H1 (cell line): ENCODE measurements around the gene MBD3L4. TPM values are rescaled to one million over a fixed set of nuclear protein-coding genes. Genes with fewer than 3 reads are reported as not detected.

ENCODE experiments used
- CTCF ChIA-PET: fragments of 300-600 bp; sonication (Branson Sonifier 250); formaldehyde crosslinking; loops from one replicate; lab custom pipeline; 2021; ENCODE audit not compliant: partially characterized antibody; lab: Charles Lee
- POLR2A ChIA-PET: fragments of 300-600 bp; sonication (Branson Sonifier 250); formaldehyde crosslinking; loops from one replicate; lab custom pipeline; 2021; ENCODE audit warnings: inconsistent platforms; ENCODE audit not compliant: partially characterized antibody; lab: Charles Lee
- DNase-seq, 2 experiments: peaks; one replicate each; pipeline versions ENCODE4 v3.0.0 to v3.0.0-alpha.2; 2010 to 2022; ENCODE audit warnings: low spot score in 2 of 2, low read depth in 1 of 2, mixed read lengths in 1 of 2
- FAIRE-seq: peaks from 2 replicates; lab custom pipeline; 2011; peaks lifted over from hg19 to GRCh38; lab: Jason Lieb, UNC
- H2AFZ ChIP-seq: 2 replicates; pipeline ENCODE4 v1.8.1; 2012; ENCODE audit warnings: low read length, inconsistent platforms
- H2AK5ac ChIP-seq: 2 replicates; pipeline ENCODE4 v1.6.1; 2013; ENCODE audit warnings: low read depth, low read length
- H2BK120ac ChIP-seq: replicated peaks from 2 replicates; pipeline ENCODE3; 2013; ENCODE audit warnings: low read depth, low read length, inconsistent platforms
- H2BK12ac ChIP-seq: 2 replicates; pipeline ENCODE4 v1.6.1; 2013; ENCODE audit warnings: low read depth, low read length
- H2BK15ac ChIP-seq: 2 replicates; pipeline ENCODE4 v1.6.1; 2013; ENCODE audit warnings: low read length
- H2BK20ac ChIP-seq: 2 replicates; pipeline ENCODE4 v1.6.1; 2013; ENCODE audit warnings: low read length
- H2BK5ac ChIP-seq: 2 replicates; pipeline ENCODE4 v1.6.1; 2013; ENCODE audit warnings: low read depth, low read length
- H3K14ac ChIP-seq: 2 replicates; pipeline ENCODE4 v1.6.1; 2013; ENCODE audit warnings: inconsistent platforms; ENCODE audit not compliant: insufficient read length
- H3K18ac ChIP-seq: 2 replicates; pipeline ENCODE4 v1.6.1; 2013; ENCODE audit warnings: low read length; ENCODE audit errors: extremely low read depth
- H3K23ac ChIP-seq: 2 replicates; pipeline ENCODE4 v1.6.1; 2013; ENCODE audit warnings: inconsistent platforms; ENCODE audit not compliant: insufficient read length
- H3K23me2 ChIP-seq: 2 replicates; pipeline ENCODE4 v1.6.1; 2013; ENCODE audit warnings: low read depth, low read length
- H3K27ac ChIP-seq: 2 replicates; pipeline ENCODE4 v1.6.1; 2011; ENCODE audit warnings: low read depth, low read length, inconsistent platforms
- H3K27me3 ChIP-seq, 4 experiments: replicated peaks in 1 of 4; 1 replicate in 1 of 4; 2 replicates in 3 of 4; pipeline versions ENCODE4 v1.6.1 to v1.8.1; 2011 to 2013; ENCODE audit warnings: low read length in 3 of 4, mild to moderate bottlenecking in 3 of 4, inconsistent platforms in 2 of 4, mixed read lengths in 2 of 4, moderate library complexity in 1 of 4; ENCODE audit not compliant: control insufficient read depth in 3 of 4, insufficient read depth in 3 of 4; ENCODE audit errors: extremely low read depth in 1 of 4
- H3K36me3 ChIP-seq, 4 experiments: 2 replicates each; pipeline versions ENCODE4 v1.6.1 to v1.8.1; 2011 to 2013; ENCODE audit warnings: mild to moderate bottlenecking in 4 of 4, low read length in 3 of 4, moderate library complexity in 2 of 4, control low read depth in 1 of 4, inconsistent platforms in 1 of 4; ENCODE audit not compliant: insufficient read depth in 4 of 4, control insufficient read depth in 2 of 4
- H3K4ac ChIP-seq: replicated peaks from 2 replicates; pipeline ENCODE3; 2013; ENCODE audit warnings: low read length, low read depth, mixed read lengths, inconsistent platforms; ENCODE audit not compliant: insufficient read length
- H3K4me1 ChIP-seq, 4 experiments: replicated peaks in 1 of 4; 1 replicate in 1 of 4; 2 replicates in 3 of 4; pipeline versions ENCODE4 v1.6.1 to v1.8.1; 2011 to 2013; ENCODE audit warnings: low read length in 3 of 4, inconsistent platforms in 2 of 4, mixed read lengths in 1 of 4; ENCODE audit not compliant: insufficient read depth in 4 of 4, control insufficient read depth in 3 of 4
- H3K4me2 ChIP-seq, 2 experiments: 2 replicates each; pipeline versions ENCODE4 v1.6.1 to v1.8.1; 2011 to 2013; ENCODE audit warnings: low read depth in 2 of 2, low read length in 2 of 2, control low read depth in 1 of 2, inconsistent platforms in 1 of 2, mild to moderate bottlenecking in 1 of 2; ENCODE audit not compliant: insufficient read depth in 1 of 2
- H3K4me3 ChIP-seq, 4 experiments: fragments of 200-600, 300-600 bp in 1 of 4; sonication (generic), shearing (Covaris generic), sonication (Bioruptor Twin) in 1 of 4; 2 replicates each; pipeline versions ENCODE4 v1.5.1 to v1.8.1; 2011 to 2016; ENCODE audit warnings: low read length in 4 of 4, low read depth in 3 of 4, control low read depth in 2 of 4, inconsistent platforms in 2 of 4, mild to moderate bottlenecking in 2 of 4, mixed read lengths in 1 of 4, moderate library complexity in 1 of 4; ENCODE audit not compliant: insufficient read depth in 2 of 4; ENCODE audit errors: extremely low read depth in 1 of 4
- H3K56ac ChIP-seq: replicated peaks from 2 replicates; pipeline ENCODE3; 2013; ENCODE audit warnings: low read depth, mild to moderate bottlenecking, mixed read lengths, low read length, inconsistent platforms; ENCODE audit not compliant: insufficient read length
- H3K79me1 ChIP-seq: 2 replicates; pipeline ENCODE4 v1.6.1; 2013; ENCODE audit warnings: low read depth, low read length, control low read depth
- H3K79me2 ChIP-seq, 2 experiments: 2 replicates each; pipeline versions ENCODE4 v1.6.1 to v1.8.1; 2012 to 2013; ENCODE audit warnings: low read length in 2 of 2, mild to moderate bottlenecking in 2 of 2, inconsistent platforms in 1 of 2; ENCODE audit not compliant: insufficient read depth in 2 of 2, control insufficient read depth in 1 of 2
- H3K9ac ChIP-seq, 4 experiments: replicated peaks in 1 of 4; 1 replicate in 1 of 4; 2 replicates in 3 of 4; pipeline versions ENCODE4 v1.6.1 to v1.8.1; 2011 to 2013; ENCODE audit warnings: low read depth in 3 of 4, low read length in 3 of 4, control low read depth in 2 of 4, mild to moderate bottlenecking in 2 of 4, moderate library complexity in 2 of 4, inconsistent platforms in 1 of 4; ENCODE audit errors: extremely low read depth in 1 of 4
- H3K9me3 ChIP-seq, 2 experiments: 2 replicates each; pipeline versions ENCODE4 v1.6.1 to v1.8.1; 2012 to 2013; ENCODE audit warnings: mild to moderate bottlenecking in 2 of 2, moderate library complexity in 2 of 2, control low read depth in 1 of 2, inconsistent platforms in 1 of 2, low read depth in 1 of 2, low read length in 1 of 2, mixed read lengths in 1 of 2; ENCODE audit not compliant: insufficient read depth in 2 of 2
- H4K20me1 ChIP-seq, 2 experiments: replicated peaks in 1 of 2; 2 replicates each; pipeline versions ENCODE3 to v1.8.1; 2011 to 2013; ENCODE audit warnings: inconsistent platforms in 2 of 2, low read length in 2 of 2, mild to moderate bottlenecking in 1 of 2; ENCODE audit not compliant: insufficient read depth in 2 of 2, control insufficient read depth in 1 of 2
- H4K5ac ChIP-seq: 2 replicates; pipeline ENCODE4 v1.6.1; 2013; ENCODE audit warnings: low read length, low read depth, mixed read lengths, inconsistent platforms; ENCODE audit not compliant: insufficient read length
- H4K8ac ChIP-seq: 2 replicates; pipeline ENCODE4 v1.8.0; 2013; ENCODE audit warnings: mild to moderate bottlenecking, moderate library complexity, low read length, inconsistent platforms; ENCODE audit not compliant: insufficient read depth; ENCODE audit errors: extremely low read depth
- H4K91ac ChIP-seq: replicated peaks from 2 replicates; pipeline ENCODE3; 2013; ENCODE audit warnings: low read length, mixed read lengths, inconsistent platforms; ENCODE audit not compliant: insufficient read length
- BACH1 ChIP-seq: IDR thresholded peaks from 2 replicates; pipeline ENCODE4 v1.6.1; 2012; ENCODE audit warnings: low read length, improper control_type of control experiment
- BRCA1 ChIP-seq: IDR thresholded peaks from 2 replicates; pipeline ENCODE4 v1.6.1; 2012; ENCODE audit warnings: low read depth, low read length, improper control_type of control experiment
- CBX5 ChIP-seq: fragments of 300-800, 300-1000 bp; sonication (generic); IDR thresholded peaks from 2 replicates; pipeline ENCODE4 v1.7.1; 2016; ENCODE audit warnings: antibody characterized with exemption, low read length, low read depth
- CEBPB ChIP-seq: IDR thresholded peaks from 2 replicates; pipeline ENCODE4 v1.6.1; 2012; ENCODE audit warnings: low read depth, low read length
- FOSL1 ChIP-seq: IDR thresholded peaks from 2 replicates; pipeline ENCODE4 v1.6.1; 2011; ENCODE audit warnings: mild to moderate bottlenecking, low read depth, low read length, moderate library complexity; ENCODE audit not compliant: insufficient read depth
- HDAC6 ChIP-seq: IDR thresholded peaks from one replicate; pipeline ENCODE4 v1.7.1; 2012; ENCODE audit warnings: low read depth, mild to moderate bottlenecking, inconsistent platforms, low read length, moderate library complexity
- RFX5 ChIP-seq: IDR thresholded peaks from 2 replicates; pipeline ENCODE4 v1.6.1; 2011; ENCODE audit warnings: low read depth, low read length, improper control_type of control experiment, borderline replicate concordance
- SUZ12 ChIP-seq: fragments of 200-600 bp; sonication (generic); IDR thresholded peaks from 2 replicates; pipeline ENCODE4 v1.6.1; 2012; ENCODE audit warnings: mild to moderate bottlenecking, inconsistent platforms, low read length, moderate library complexity, mixed read lengths
- TAF7 ChIP-seq: optimal IDR thresholded peaks from 2 replicates; pipeline ENCODE3; 2011; ENCODE audit warnings: low read depth, mild to moderate bottlenecking, inconsistent platforms, low read length, moderate library complexity, borderline replicate concordance
- ZNF274 ChIP-seq: IDR thresholded peaks from 2 replicates; pipeline ENCODE4 v1.7.0; 2012; ENCODE audit warnings: low read length, borderline replicate concordance; ENCODE audit errors: extremely low read depth
- WGBS, 2 experiments: shearing (Covaris generic) in 1 of 2; methylation state at CpG; one replicate each; pipeline versions ENCODE4 v1.1.6 to v1.1.7; 2013 to 2015; ENCODE audit warnings: low lambda C conversion rate in 2 of 2, mixed read lengths in 2 of 2, inconsistent platforms in 1 of 2, low coverage in 1 of 2, missing lambda C conversion rate in 1 of 2; ENCODE audit not compliant: insufficient replicate concordance in 2 of 2, insufficient coverage in 1 of 2, insufficient read length in 1 of 2; ENCODE audit errors: extremely low coverage in 1 of 2, missing lambda C conversion rate in 1 of 2; 5-methylcytosine and 5-hydroxymethylcytosine counted together
- polyA plus RNA-seq, 7 experiments: library from polyadenylated mRNA; depleted of rRNA in 3 of 7; stranded (reverse) in 5 of 7; unstranded in 2 of 7; fragments of >200 nt in 5 of 7; fragments of 200-250 nt in 2 of 7; gene quantifications; 1 replicate in 5 of 7; 2 replicates in 1 of 7; 4 replicates in 1 of 7; pipeline versions ENCODE4 v1.2.1 to v1.2.3, GENCODE V29; 2011 to 2013; ENCODE audit warnings: missing spikeins in 2 of 7, mixed read lengths in 2 of 7
- total RNA-seq: library from RNA; stranded (reverse); fragmentation: NEBNext Ultra II Directional; extraction: Animal tissue kit (Norgen Biotek cat#: 25700); gene quantifications from 2 replicates; pipeline ENCODE4 v1.2.1, GENCODE V29; 2021
- TF ChIP-seq, protein P1 (sequence below): IDR thresholded peaks from 2 replicates; pipeline ENCODE4 v1.6.1; 2012; ENCODE audit warnings: inconsistent platforms

Gene MBD3L4
- total and polyA plus RNA-seq, 2 of the 8 experiments (the other 6 are each of a cell fraction or from before 2014, with no cell fraction given) = not detected

DNA sequence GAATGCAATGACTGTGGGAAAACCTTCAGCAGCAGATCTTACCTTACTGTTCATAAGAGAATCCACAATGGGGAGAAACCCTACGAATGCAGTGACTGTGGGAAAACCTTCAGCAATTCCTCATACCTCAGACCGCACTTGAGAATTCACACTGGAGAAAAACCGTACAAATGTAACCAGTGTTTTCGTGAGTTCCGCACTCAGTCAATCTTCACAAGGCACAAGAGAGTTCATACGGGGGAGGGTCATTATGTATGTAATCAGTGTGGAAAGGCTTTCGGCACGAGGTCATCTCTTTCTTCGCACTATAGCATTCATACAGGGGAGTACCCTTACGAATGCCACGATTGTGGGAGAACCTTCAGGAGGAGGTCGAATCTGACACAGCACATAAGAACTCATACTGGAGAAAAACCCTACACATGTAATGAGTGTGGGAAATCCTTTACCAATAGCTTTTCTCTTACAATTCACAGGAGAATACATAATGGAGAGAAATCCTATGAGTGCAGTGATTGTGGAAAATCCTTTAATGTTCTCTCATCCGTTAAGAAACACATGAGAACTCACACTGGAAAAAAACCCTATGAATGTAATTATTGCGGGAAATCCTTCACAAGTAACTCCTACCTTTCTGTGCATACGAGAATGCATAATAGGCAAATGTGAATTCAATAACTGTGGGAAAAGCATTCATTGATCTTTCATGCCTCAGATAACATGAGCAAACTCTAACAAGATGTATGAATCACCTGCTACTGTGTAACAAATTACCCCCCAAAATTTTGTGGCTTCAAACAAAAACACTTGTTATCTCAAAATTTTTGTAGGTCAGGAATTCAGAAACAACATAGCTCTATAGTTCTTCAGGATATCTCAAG lies 43.3 kb upstream of the MBD3L4 start:
- Histone ChIP-seq H2BK20ac (no peak overlapping the region), H2BK15ac (no peak overlapping the region), H3K4ac (no peak overlapping the region), H3K36me3 (peaks cover 39 to 90% (median 61%) of the 10 kb centered on the region in 4 experiments), H3K27ac (no peak overlapping the region), H4K8ac (no peak overlapping the region), H2BK5ac (no peak overlapping the region), H3K14ac (no peak overlapping the region), H3K18ac (no peak overlapping the region), H4K91ac (no peak overlapping the region), H3K9ac (no peak overlapping the region), H3K27me3 (no peaks in the 10 kb centered on the region), H2AFZ (no peak overlapping the region), H3K79me2 (no peaks in the 10 kb centered on the region), H4K5ac (no peak overlapping the region), H2BK12ac (no peak overlapping the region), H3K9me3 (peaks cover 83 to 91% of the 10 kb centered on the region in 2 experiments), H3K4me3 (peak overlapping the region in 1 of 4 experiments; percentile 39; a peak in 1 of 8 replicates), H3K4me2 (no peak overlapping the region), H3K79me1 (no peaks in the 10 kb centered on the region), H2AK5ac (no peak overlapping the region), H2BK120ac (no peak overlapping the region), H4K20me1 (no peaks in the 10 kb centered on the region), H3K23ac (no peak overlapping the region), H3K23me2 (no peaks in the 10 kb centered on the region), H3K56ac (no peak overlapping the region), H3K4me1 (no peaks in the 10 kb centered on the region)
- no peak for DNase-seq
- 96% methylated on average over 15 of the region's 15 CpGs; no CpG with 5 or more reads in 1 of the 2 experiments for WGBS, 2 experiments
- ChIA-PET POLR2A (interaction anchor here (1.6 kb wide), 1 partner anchor 14 kb away, joined by 6 read pairs; the partner anchor contains the start of gene ZNF557), CTCF (interaction anchor here (0.9 to 1.0 kb wide), 2 partner anchors 19 to 258 kb away, joined by 4 read pairs; no protein-coding TSS in a partner anchor)
- FAIRE-seq = peak; percentile 60
- TF ChIP-seq ZNF274 (peak; percentile 98), HDAC6 (no peak), BACH1 (no peak), TAF7 (no peak), BRCA1 (no peak), RFX5 (no peak), CEBPB (no peak), CBX5 (no peak), SUZ12 (no peak), FOSL1 (no peak)
- TF ChIP-seq, protein P1, sequence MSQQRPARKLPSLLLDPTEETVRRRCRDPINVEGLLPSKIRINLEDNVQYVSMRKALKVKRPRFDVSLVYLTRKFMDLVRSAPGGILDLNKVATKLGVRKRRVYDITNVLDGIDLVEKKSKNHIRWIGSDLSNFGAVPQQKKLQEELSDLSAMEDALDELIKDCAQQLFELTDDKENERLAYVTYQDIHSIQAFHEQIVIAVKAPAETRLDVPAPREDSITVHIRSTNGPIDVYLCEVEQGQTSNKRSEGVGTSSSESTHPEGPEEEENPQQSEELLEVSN = no peak
